ENCODE measurements around the gene UBAP1. TPM values are rescaled to one million over a fixed set of nuclear protein-coding genes. Genes with fewer than 3 reads are reported as not detected.
"Not testable (repeated sequence)": the region's sequence is repeated elsewhere in the genome, so short reads cannot be mapped to it uniquely, and the experiment has no call there.

UBAP1 gene
- total RNA-seq, 1 experiment from 2014 or later, result 35.9 TPM

DNA sequence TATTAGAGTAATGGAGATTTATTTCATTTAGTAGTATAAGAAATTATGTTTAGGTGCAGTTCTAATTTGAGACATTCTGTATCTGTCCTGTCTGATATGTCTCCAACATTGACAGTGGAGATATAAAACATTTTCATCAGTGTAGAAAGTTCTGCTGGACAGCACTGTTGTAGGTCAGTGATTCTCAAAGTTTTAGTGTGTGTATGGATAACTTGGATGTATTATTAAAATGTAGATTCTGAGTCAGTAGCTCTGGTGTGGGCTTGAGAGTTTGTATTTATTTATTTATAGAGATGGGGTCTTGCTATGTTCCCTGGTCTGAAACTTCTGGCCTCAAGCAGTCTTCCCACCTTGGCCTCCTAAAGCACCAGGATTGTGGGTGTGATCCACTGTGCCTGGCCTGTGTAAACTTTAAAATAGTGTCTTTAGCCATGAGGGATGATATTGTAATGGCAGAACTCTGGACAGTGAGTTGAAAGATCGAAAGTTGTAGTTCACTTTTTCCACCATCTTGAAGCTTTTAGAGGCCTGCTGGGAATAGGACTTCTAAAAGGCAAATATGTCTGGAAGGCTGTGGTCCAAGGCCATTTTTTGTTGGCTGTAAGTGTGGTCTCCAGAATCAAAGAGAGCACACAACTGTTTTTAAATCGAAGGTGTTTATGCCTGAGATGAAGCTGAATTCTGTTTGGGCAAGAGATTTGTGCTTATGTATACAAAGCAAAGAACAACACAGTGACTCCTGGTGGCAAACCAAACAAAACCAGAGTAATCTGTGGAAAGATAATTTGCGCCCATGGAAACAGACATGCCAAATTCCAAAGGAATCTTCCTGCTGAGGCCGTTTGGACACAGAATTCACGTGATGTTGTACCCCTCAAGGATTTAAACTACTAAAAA is 12.4 kb downstream of the UBAP1 start:
- no peak overlapping the region for H3K4me3 ChIP-seq (ENCODE audit: low read depth, low read length, poor library complexity, severe bottlenecking)
- ChIA-PET CTCF (no interaction called here), POLR2A (ENCODE audit: low non-redundant PET) (interaction anchor here (0.6 kb wide), 1 partner anchor 9 kb away, joined by 5 read pairs; no protein-coding TSS in a partner anchor)
- H3K9me3 ChIP-seq (ENCODE audit: low read depth, low read length, poor library complexity, severe bottlenecking), result no peaks in the 10 kb centered on the region
- H3K27me3 ChIP-seq (replicated peaks; ENCODE audit: insufficient read depth, low read depth, low read length, poor library complexity), result no peaks in the 10 kb centered on the region
- TF ChIP-seq EZH2 (IDR thresholded peaks at IDR 0.05; ENCODE audit: borderline replicate concordance, low read depth, low read length, poor library complexity, severe bottlenecking), result no peak
- TF ChIP-seq, protein P1, sequence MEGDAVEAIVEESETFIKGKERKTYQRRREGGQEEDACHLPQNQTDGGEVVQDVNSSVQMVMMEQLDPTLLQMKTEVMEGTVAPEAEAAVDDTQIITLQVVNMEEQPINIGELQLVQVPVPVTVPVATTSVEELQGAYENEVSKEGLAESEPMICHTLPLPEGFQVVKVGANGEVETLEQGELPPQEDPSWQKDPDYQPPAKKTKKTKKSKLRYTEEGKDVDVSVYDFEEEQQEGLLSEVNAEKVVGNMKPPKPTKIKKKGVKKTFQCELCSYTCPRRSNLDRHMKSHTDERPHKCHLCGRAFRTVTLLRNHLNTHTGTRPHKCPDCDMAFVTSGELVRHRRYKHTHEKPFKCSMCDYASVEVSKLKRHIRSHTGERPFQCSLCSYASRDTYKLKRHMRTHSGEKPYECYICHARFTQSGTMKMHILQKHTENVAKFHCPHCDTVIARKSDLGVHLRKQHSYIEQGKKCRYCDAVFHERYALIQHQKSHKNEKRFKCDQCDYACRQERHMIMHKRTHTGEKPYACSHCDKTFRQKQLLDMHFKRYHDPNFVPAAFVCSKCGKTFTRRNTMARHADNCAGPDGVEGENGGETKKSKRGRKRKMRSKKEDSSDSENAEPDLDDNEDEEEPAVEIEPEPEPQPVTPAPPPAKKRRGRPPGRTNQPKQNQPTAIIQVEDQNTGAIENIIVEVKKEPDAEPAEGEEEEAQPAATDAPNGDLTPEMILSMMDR (conservative IDR thresholded peaks at IDR 0.05; ENCODE audit: low read depth, low read length), result peak; percentile 55
- DNase-seq (ENCODE audit: low spot score), result peak; percentile 65
- H3K36me3 ChIP-seq (ENCODE audit: insufficient read depth, low read length, poor library complexity, severe bottlenecking), result no peaks in the 10 kb centered on the region
- no TSS peak for BruUV-seq (replicated peaks)
- peak overlapping the region; percentile 29 for H3K27ac ChIP-seq (ENCODE audit: low read depth, low read length, poor library complexity, severe bottlenecking)
- intact Hi-C loops (cut with micrococcal nuclease; ENCODE audit: unreplicated experiment), result no loop called here
- H3K4me1 ChIP-seq (ENCODE audit: insufficient read depth, low read length, poor library complexity, severe bottlenecking), result peaks cover 13% of the 10 kb centered on the region

DNA sequence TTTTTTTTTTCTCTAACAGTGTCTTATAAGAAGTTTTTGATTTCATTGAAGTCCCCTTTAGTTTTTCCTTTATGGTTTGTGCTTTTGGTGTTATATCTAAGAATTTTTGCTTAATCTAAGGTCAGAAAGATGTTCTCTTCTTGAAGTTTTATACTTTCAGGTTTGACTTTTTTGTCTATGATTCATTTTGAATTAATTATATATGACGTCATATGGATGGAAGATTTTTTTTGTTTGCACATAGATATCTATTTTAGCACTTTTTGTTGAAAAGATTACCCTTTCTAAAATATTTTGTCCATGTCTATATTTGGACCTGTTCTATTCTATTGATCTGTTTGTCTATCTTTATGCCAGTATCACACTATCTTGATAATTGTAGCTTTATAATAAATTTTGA is 16.3 kb downstream of the UBAP1 start:
- BruUV-seq (replicated peaks), result no TSS peak
- ChIA-PET CTCF (no interaction called here), POLR2A (ENCODE audit: low non-redundant PET) (no interaction called here)
- no peak for TF ChIP-seq EZH2 (IDR thresholded peaks at IDR 0.05; ENCODE audit: borderline replicate concordance, low read depth, low read length, poor library complexity, severe bottlenecking)
- TF ChIP-seq, protein P1 (conservative IDR thresholded peaks at IDR 0.05; ENCODE audit: low read depth, low read length), result no peak
- no peaks in the 10 kb centered on the region for H3K9me3 ChIP-seq (ENCODE audit: low read depth, low read length, poor library complexity, severe bottlenecking)
- no peaks in the 10 kb centered on the region for H3K36me3 ChIP-seq (ENCODE audit: insufficient read depth, low read length, poor library complexity, severe bottlenecking)
- no peak overlapping the region for H3K4me3 ChIP-seq (ENCODE audit: low read depth, low read length, poor library complexity, severe bottlenecking)
- no peak for DNase-seq (ENCODE audit: low spot score)
- intact Hi-C loops (cut with micrococcal nuclease; ENCODE audit: unreplicated experiment), result no loop called here
- H3K27me3 ChIP-seq (replicated peaks; ENCODE audit: insufficient read depth, low read depth, low read length, poor library complexity), result no peaks in the 10 kb centered on the region
- H3K27ac ChIP-seq (ENCODE audit: low read depth, low read length, poor library complexity, severe bottlenecking), result no peak overlapping the region
- peaks cover 7% of the 10 kb centered on the region for H3K4me1 ChIP-seq (ENCODE audit: insufficient read depth, low read length, poor library complexity, severe bottlenecking)

DNA sequence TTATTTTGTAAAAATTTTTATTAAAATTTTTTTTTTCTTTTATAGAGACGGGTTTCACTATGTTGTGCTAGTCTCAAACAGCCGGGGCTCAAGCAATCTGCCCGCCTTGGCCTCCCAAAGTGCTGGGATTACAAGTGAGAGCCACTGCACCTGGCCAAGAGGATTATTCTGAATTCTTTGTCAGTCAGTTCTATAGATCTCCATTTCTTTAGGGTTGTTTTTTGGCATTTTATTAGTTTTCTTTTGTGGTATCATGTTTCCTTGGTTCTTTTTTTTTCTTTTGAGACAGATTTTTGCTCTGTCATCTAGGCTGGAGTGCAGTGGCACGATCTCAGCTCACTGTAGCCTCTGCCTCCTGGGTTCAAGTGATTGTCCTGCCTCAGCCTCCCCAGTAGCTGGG is 18.4 kb downstream of the UBAP1 start:
- H3K4me1 ChIP-seq (ENCODE audit: insufficient read depth, low read length, poor library complexity, severe bottlenecking); H3K9me3 ChIP-seq (ENCODE audit: low read depth, low read length, poor library complexity, severe bottlenecking); H3K36me3 ChIP-seq (ENCODE audit: insufficient read depth, low read length, poor library complexity, severe bottlenecking); CTCF ChIA-PET; intact Hi-C loops (cut with micrococcal nuclease; ENCODE audit: unreplicated experiment); BruUV-seq (replicated peaks); DNase-seq (ENCODE audit: low spot score); H3K27ac ChIP-seq (ENCODE audit: low read depth, low read length, poor library complexity, severe bottlenecking); H3K27me3 ChIP-seq (replicated peaks; ENCODE audit: insufficient read depth, low read depth, low read length, poor library complexity); H3K4me3 ChIP-seq (ENCODE audit: low read depth, low read length, poor library complexity, severe bottlenecking): not testable (repeated sequence)
- POLR2A ChIA-PET (ENCODE audit: low non-redundant PET), result interaction anchor here (0.6 kb wide), 1 partner anchor 19 kb away, joined by 3 read pairs; no protein-coding TSS in a partner anchor

Data from A673 (cell line).